Colon (tissue), 2 donors: ENCODE data around the gene CPT1B.
"Not testable (repeated sequence)": the region's sequence is repeated elsewhere in the genome, so short reads cannot be mapped to it uniquely, and the experiment has no call there.

Experiments
- FAIRE-seq: peaks from 2 replicates; lab custom pipeline; 2012; peaks lifted over from hg19 to GRCh38; lab: Jason Lieb, UNC
- donor health status: control.
- donor health status: control.

Gene CPT1B

GRCh38 chr22:50577987-50578775 lies at the start of gene CPT1B:
TSS of gene CPT1B (minus strand) at chr22:50578427. CDS start at chr22:50577915, 512 bp downstream.
- FAIRE-seq: no peak

- no peak for FAIRE-seq
These were observed 48.8 kb upstream of the CPT1B start for GRCh38 chr22:50626850-50627641.

- FAIRE-seq: no peak
These were observed 48.2 kb upstream of the CPT1B start for GRCh38 chr22:50626314-50626849.

GRCh38 chr22:50625568-50626313 lies 47.5 kb upstream of the CPT1B start:
- no peak for FAIRE-seq

- no peak for FAIRE-seq
These were observed 46.9 kb upstream of the CPT1B start for GRCh38 chr22:50625131-50625567.

- FAIRE-seq: no peak
These were observed 46.3 kb upstream of the CPT1B start for GRCh38 chr22:50624347-50625130.

- FAIRE-seq: peak; percentile 47
These were observed 44.6 kb upstream of the CPT1B start for GRCh38 chr22:50622723-50623327.

- FAIRE-seq: peak; percentile 49
These were observed 43.9 kb upstream of the CPT1B start for GRCh38 chr22:50621948-50622722.

- no peak for FAIRE-seq
These were observed 43.2 kb upstream of the CPT1B start for GRCh38 chr22:50621356-50621880.

- FAIRE-seq: no peak
These were observed 42.5 kb upstream of the CPT1B start for GRCh38 chr22:50620593-50621355.

- FAIRE-seq: not testable (repeated sequence)
These were observed 36.1 kb upstream of the CPT1B start for GRCh38 chr22:50614296-50614695.

- FAIRE-seq: no peak
These were observed 35.2 kb upstream of the CPT1B start for GRCh38 chr22:50613291-50613981.

GRCh38 chr22:50612528-50613221 lies 34.4 kb upstream of the CPT1B start:
- no peak for FAIRE-seq

- no peak for FAIRE-seq
These were observed 33.9 kb upstream of the CPT1B start for GRCh38 chr22:50612168-50612527.

- FAIRE-seq: no peak
These were observed 33.3 kb upstream of the CPT1B start for GRCh38 chr22:50611341-50612060.

- FAIRE-seq: no peak
These were observed 32.4 kb upstream of the CPT1B start for GRCh38 chr22:50610581-50610980.

GRCh38 chr22:50610041-50610451 lies 31.8 kb upstream of the CPT1B start:
- no peak for FAIRE-seq
